Suprapubic skin (tissue), 4 donors: ENCODE results near the gene VAMP4.

Experiments used
- POLR2A ChIP-seq, 2 donors: fragments of 450-650 bp; IDR thresholded peaks; one replicate each; pipeline ENCODE4 v1.6.1; 2017; ENCODE audit warnings: antibody characterized with exemption in 2 of 2, mild to moderate bottlenecking in 2 of 2, moderate library complexity in 2 of 2
- POLR2AphosphoS5 ChIP-seq, 3 donors: sonication (generic); formaldehyde crosslinking; IDR thresholded peaks; one replicate each; pipeline ENCODE4 v1.6.1; 2017; ENCODE audit warnings: antibody characterized with exemption in 3 of 3
- TF ChIP-seq, protein P1 (sequence below), 2 donors: fragments of 200-600 bp in 1 of 2; fragments of 450-650 bp in 1 of 2; sonication (generic) in 1 of 2; IDR thresholded peaks; one replicate each; pipeline ENCODE4 v1.5.1; 2016 to 2019; ENCODE audit warnings: antibody characterized with exemption in 2 of 2, mild to moderate bottlenecking in 1 of 2, moderate library complexity in 1 of 2

DNA sequence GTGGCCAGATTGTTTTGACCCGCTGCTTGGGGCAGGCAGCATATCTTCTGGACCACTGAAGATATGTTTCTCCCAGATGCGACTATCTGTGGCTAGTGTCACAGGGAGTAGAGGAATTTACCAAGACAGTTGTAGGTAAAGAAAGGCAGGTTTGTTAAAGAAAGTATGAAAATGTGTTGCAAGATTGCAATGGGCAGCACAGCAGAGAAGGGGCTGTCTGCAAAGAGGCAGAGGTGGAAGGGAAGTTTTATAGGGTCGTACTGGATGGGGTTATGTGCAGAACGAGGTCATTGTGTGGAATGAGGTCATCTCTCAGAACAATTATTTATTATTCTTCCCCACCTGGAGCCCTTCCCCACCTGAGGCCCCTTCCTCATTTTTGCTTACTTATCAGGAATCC, 15.0 kb upstream of the VAMP4 start:
- TF ChIP-seq, protein P1, sequence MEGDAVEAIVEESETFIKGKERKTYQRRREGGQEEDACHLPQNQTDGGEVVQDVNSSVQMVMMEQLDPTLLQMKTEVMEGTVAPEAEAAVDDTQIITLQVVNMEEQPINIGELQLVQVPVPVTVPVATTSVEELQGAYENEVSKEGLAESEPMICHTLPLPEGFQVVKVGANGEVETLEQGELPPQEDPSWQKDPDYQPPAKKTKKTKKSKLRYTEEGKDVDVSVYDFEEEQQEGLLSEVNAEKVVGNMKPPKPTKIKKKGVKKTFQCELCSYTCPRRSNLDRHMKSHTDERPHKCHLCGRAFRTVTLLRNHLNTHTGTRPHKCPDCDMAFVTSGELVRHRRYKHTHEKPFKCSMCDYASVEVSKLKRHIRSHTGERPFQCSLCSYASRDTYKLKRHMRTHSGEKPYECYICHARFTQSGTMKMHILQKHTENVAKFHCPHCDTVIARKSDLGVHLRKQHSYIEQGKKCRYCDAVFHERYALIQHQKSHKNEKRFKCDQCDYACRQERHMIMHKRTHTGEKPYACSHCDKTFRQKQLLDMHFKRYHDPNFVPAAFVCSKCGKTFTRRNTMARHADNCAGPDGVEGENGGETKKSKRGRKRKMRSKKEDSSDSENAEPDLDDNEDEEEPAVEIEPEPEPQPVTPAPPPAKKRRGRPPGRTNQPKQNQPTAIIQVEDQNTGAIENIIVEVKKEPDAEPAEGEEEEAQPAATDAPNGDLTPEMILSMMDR (IDR thresholded peaks at IDR 0.05), result no peak
- TF ChIP-seq POLR2A (IDR thresholded peaks at IDR 0.05) (no peak), POLR2AphosphoS5 (IDR thresholded peaks at IDR 0.05) (no peak)
